Activated CD8-positive, alpha-beta T cell treated with anti-CD3 and anti-CD28 coated beads, Interleukin-2, amount 10 ng/mL, durations not matched to agents 7 days and 5 days (primary cell): Measurements from ENCODE around the gene MCM7. TPM values are rescaled to one million over a fixed set of nuclear protein-coding genes. Genes with fewer than 3 reads are reported as not detected.

Source experiments
- ATAC-seq: fragments of 150-1000 bp; cut with Tn5 transposase; one replicate; pipeline ENCODE4 v1.10.0; 2021; ENCODE audit warnings: moderate library complexity
- CTCF ChIA-PET: fragments of 350-600 bp; sonication (Branson Sonifier 250); formaldehyde crosslinking; loops from one replicate; lab custom pipeline; 2021; ENCODE audit warnings: antibody characterized with exemption; lab: Charles Lee
- POLR2A ChIA-PET: fragments of 350-600 bp; sonication (Branson Sonifier 250); formaldehyde crosslinking; loops from one replicate; lab custom pipeline; 2021; ENCODE audit warnings: antibody characterized with exemption; lab: Charles Lee
- DNase-seq: peaks from one replicate; pipeline ENCODE4 v3.0.0-alpha.2; 2020
- H3K27ac Mint-ChIP-seq: one replicate; pipeline ENCODE4 v1.8.0; 2021; ENCODE audit warnings: mild to moderate bottlenecking, mixed read lengths
- H3K27me3 Mint-ChIP-seq: one replicate; pipeline ENCODE4 v1.8.0; 2021; ENCODE audit warnings: low read depth, mixed read lengths
- H3K36me3 Mint-ChIP-seq: one replicate; pipeline ENCODE4 v1.8.0; 2021; ENCODE audit warnings: low read depth, mixed read lengths
- H3K4me1 Mint-ChIP-seq: one replicate; pipeline ENCODE4 v1.8.0; 2021; ENCODE audit warnings: low read depth, mixed read lengths
- H3K4me3 Mint-ChIP-seq: one replicate; pipeline ENCODE4 v1.8.0; 2021; ENCODE audit warnings: mild to moderate bottlenecking, mixed read lengths
- H3K9me3 Mint-ChIP-seq: one replicate; pipeline ENCODE4 v1.8.0; 2022; ENCODE audit warnings: mixed read lengths; ENCODE audit not compliant: insufficient read depth
- total RNA-seq, 2 experiments: library from RNA; stranded (reverse); gene quantifications; one replicate each; pipeline ENCODE4 v1.2.3, GENCODE V29; 2021

Gene MCM7
- total RNA-seq, 2 experiments from 2014 or later, result 364 to 375 TPM

DNA sequence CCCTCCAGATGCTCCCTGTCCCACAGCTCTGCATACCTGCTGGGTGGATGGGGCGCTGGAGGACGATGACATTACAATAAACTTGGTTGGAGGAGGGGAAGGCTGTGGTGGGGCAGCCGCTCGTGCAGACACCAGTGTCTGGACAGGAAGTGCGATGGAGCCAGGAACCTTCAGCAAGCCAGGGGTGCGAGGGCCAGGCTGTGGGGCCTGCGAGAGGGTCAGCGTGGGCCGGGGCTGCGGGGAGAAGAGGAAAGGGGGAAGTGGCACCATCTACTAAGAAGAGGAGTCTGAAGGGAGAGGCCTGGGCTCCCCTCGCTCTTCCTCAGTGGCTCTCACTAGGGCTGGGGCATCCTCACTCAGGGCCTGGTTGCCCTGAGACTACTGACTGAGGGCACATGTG, 6.7 kb upstream of the MCM7 start:
- DNase-seq (no peak), ATAC-seq (no peak)
- no peaks in the 10 kb centered on the region for H3K9me3 Mint-ChIP-seq
- peaks cover 52% of the 10 kb centered on the region for H3K36me3 Mint-ChIP-seq
- H3K27me3 Mint-ChIP-seq, result no peaks in the 10 kb centered on the region
- no peak overlapping the region for H3K27ac Mint-ChIP-seq
- H3K4me3 Mint-ChIP-seq, result no peak overlapping the region
- POLR2A ChIA-PET, result no interaction called here
- CTCF ChIA-PET, result no interaction called here
- peaks cover 6% of the 10 kb centered on the region for H3K4me1 Mint-ChIP-seq

GRCh38 chr7:100107125-100107737, 6.0 kb upstream of the MCM7 start:
- H3K27ac Mint-ChIP-seq, result no peak overlapping the region

GRCh38 chr7:100106633-100107032, 5.4 kb upstream of the MCM7 start:
- DNase-seq (no peak), ATAC-seq (no peak)
- peaks cover 46% of the 10 kb centered on the region for H3K36me3 Mint-ChIP-seq
- no peak overlapping the region for H3K4me3 Mint-ChIP-seq
- ChIA-PET POLR2A (no interaction called here), CTCF (no interaction called here)
- peaks cover 9% of the 10 kb centered on the region for H3K4me1 Mint-ChIP-seq
- H3K27me3 Mint-ChIP-seq, result no peaks in the 10 kb centered on the region
- no peaks in the 10 kb centered on the region for H3K9me3 Mint-ChIP-seq
- no peak overlapping the region for H3K27ac Mint-ChIP-seq

More at GRCh38 chr7:100107125-100107737, 6.0 kb upstream of the MCM7 start:
- peaks cover 11% of the 10 kb centered on the region for H3K4me1 Mint-ChIP-seq
- DNase-seq, result no peak
- no peaks in the 10 kb centered on the region for H3K27me3 Mint-ChIP-seq
- no peak overlapping the region for H3K4me3 Mint-ChIP-seq
- ATAC-seq, result no peak
- CTCF ChIA-PET, result no interaction called here
- no peaks in the 10 kb centered on the region for H3K9me3 Mint-ChIP-seq
- H3K36me3 Mint-ChIP-seq, result peaks cover 47% of the 10 kb centered on the region
- POLR2A ChIA-PET, result no interaction called here

DNA sequence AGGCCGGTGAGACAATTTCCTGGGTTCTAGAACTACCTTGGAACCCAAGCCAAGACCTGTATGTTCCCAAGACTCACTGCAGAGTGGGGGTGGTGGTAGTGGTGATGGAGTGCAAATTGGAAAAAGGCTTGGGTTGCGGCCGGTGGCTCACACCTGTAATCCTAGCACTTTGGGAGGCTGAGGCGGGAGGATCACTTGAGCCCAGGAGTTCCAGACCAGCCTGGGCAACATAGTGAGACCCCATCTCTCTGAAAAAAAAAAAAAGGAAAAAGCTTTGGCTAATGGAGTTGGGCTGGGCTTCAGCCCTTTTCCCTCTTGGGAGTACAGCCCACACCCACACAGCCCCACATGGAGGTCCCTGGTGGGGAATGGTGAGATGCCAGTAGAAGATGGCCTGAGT, 4.3 kb upstream of the MCM7 start:
- Mint-ChIP-seq H3K27me3 (no peaks in the 10 kb centered on the region), H3K4me1 (peaks cover 10% of the 10 kb centered on the region), H3K4me3 (no peak overlapping the region), H3K9me3 (no peaks in the 10 kb centered on the region), H3K36me3 (peaks cover 48% of the 10 kb centered on the region), H3K27ac (no peak overlapping the region)
- CTCF ChIA-PET, result interaction anchor here (1.4 kb wide), 1 partner anchor 15 kb away, joined by 3 read pairs; no protein-coding TSS in a partner anchor
- DNase-seq (no peak), ATAC-seq (no peak)
- POLR2A ChIA-PET, result interaction anchor here (1.6 kb wide), 1 partner anchor 15 kb away, joined by 5 read pairs; no protein-coding TSS in a partner anchor

- POLR2A ChIA-PET, result interaction anchor here (3.2 to 4.6 kb wide), 2 partner anchors 12 to 18 kb away, joined by 34 to 57 read pairs; partner anchors contain the start of genes CNPY4 and COPS6
- no peak for ATAC-seq
Measured at GRCh38 chr7:100102950-100103840, 2.0 kb upstream of the MCM7 start.

DNA sequence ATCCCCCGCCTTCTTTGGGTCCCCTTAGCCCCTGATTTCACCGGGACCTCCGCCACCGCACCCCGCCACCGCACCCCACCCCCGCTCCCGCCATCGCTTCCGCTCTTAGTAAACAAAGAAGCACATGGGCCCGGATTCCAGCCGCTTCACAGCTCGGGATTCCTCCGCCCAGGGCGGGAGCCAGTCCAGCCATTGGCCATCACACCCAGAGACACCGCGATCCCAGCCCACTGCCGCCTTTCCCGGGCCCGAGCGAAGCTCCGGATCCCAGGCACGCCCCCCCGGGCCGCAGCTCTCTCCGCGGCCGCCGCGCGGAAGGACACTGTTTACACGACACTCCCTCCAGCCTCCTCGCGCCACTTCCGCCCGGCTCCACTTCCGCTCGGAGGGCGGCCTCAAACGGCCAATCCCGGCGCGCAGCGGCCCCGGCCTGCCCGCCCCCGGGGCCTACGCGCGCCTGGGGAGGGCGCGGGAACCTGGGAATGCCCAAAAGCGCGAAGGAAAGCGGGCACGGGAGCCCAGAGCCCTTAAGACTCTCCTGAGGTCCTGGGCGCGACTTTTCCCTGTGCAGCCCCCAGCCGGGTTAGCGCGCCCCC, 679 bp downstream of the MCM7 start:
- Mint-ChIP-seq H3K9me3 (no peaks in the 10 kb centered on the region), H3K4me3 (peak overlapping the region; percentile 89), H3K4me1 (peaks cover 46% of the 10 kb centered on the region), H3K27me3 (no peaks in the 10 kb centered on the region), H3K36me3 (peaks cover 58% of the 10 kb centered on the region), H3K27ac (peak overlapping the region; percentile 92)
- DNase-seq (peak; percentile 90), ATAC-seq (peak; percentile 76)
- ChIA-PET CTCF (interaction anchor here (0.8 to 3.6 kb wide), 8 partner anchors 11 to 542 kb away, joined by 3 to 24 read pairs (median 5); partner anchors contain the start of genes MBLAC1 and ZSCAN21), POLR2A (interaction anchor here (0.5 to 4.6 kb wide), 19 partner anchors 10 to 629 kb away, joined by 3 to 57 read pairs (median 7); partner anchors contain the start of genes CNPY4, COPS6, GPC2 and LAMTOR4)

More at GRCh38 chr7:100102950-100103840, 2.0 kb upstream of the MCM7 start:
- Mint-ChIP-seq H3K4me1 (peaks cover 30% of the 10 kb centered on the region), H3K4me3 (peak overlapping the region; percentile 89), H3K27ac (no peak overlapping the region), H3K36me3 (peaks cover 54% of the 10 kb centered on the region), H3K9me3 (no peaks in the 10 kb centered on the region), H3K27me3 (no peaks in the 10 kb centered on the region)
- DNase-seq, result no peak
- CTCF ChIA-PET, result interaction anchor here (1.5 to 3.6 kb wide), 3 partner anchors 10 to 29 kb away, joined by 4 to 24 read pairs (median 16); no protein-coding TSS in a partner anchor

DNA sequence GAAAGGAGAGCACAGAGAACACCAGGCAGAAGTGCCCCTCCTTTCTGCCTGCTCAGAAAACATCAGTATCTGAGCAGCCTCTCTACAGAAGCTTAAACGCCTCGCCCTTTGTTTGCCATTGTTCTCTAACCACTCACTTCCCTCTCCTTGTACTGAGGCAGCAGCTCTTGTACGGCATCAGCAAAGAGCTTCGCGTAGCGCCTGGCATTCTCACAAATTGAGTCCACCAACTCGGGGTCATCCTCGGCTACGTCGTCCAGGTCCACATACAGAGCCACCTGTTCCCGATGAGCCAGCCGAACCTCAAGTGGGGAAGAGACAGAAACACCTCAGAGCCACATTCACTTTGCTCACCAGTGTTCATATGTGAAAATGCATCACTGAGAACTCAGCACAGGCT, 1.7 kb downstream of the MCM7 start:
- POLR2A ChIA-PET, result interaction anchor here (0.7 to 4.6 kb wide), 4 partner anchors 9 to 690 kb away, joined by 3 to 57 read pairs (median 11); partner anchors contain the start of genes BUD31, COPS6 and ZNF3
- DNase-seq (no peak), ATAC-seq (no peak)
- Mint-ChIP-seq H3K9me3 (no peaks in the 10 kb centered on the region), H3K4me1 (peaks cover 51% of the 10 kb centered on the region), H3K27me3 (no peaks in the 10 kb centered on the region), H3K4me3 (peak overlapping the region; percentile 89), H3K36me3 (peaks cover 67% of the 10 kb centered on the region), H3K27ac (peak overlapping the region; percentile 92)
- CTCF ChIA-PET, result no interaction called here

DNA sequence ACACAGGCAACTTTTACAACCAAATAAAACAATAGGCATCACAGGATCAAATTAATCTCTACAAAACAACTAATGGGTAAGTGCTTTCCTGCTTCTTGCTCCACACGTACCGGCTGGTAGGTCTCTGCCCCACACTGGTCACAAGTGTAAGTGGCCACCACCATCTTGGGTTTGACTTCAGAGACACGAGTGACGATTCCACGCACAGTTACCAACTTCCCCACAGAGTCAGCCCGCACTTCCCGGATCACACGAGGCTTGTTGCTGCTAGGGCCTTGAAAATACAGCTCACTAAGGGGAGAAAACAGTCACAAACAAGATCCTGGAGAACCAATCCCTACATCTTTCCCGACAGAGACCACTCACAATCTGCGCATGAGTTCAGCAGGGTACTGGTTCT, 2.3 kb downstream of the MCM7 start:
- Mint-ChIP-seq H3K36me3 (peaks cover 68% of the 10 kb centered on the region), H3K27ac (peak overlapping the region; percentile 26), H3K9me3 (no peaks in the 10 kb centered on the region), H3K27me3 (no peaks in the 10 kb centered on the region), H3K4me3 (peak overlapping the region; percentile 89), H3K4me1 (peaks cover 51% of the 10 kb centered on the region)
- DNase-seq, result no peak
- POLR2A ChIA-PET, result interaction anchor here (0.7 to 4.6 kb wide), 4 partner anchors 8 to 690 kb away, joined by 3 to 57 read pairs (median 11); partner anchors contain the start of genes BUD31, COPS6 and ZNF3
- no peak for ATAC-seq
- CTCF ChIA-PET, result no interaction called here

- Mint-ChIP-seq H3K4me3 (no peak overlapping the region), H3K27ac (no peak overlapping the region), H3K36me3 (peaks cover 92% of the 10 kb centered on the region), H3K4me1 (peaks cover 61% of the 10 kb centered on the region), H3K27me3 (no peaks in the 10 kb centered on the region), H3K9me3 (no peaks in the 10 kb centered on the region)
- ATAC-seq (no peak), DNase-seq (no peak)
- POLR2A ChIA-PET, result interaction anchor here (0.5 to 1.2 kb wide), 6 partner anchors 11 to 291 kb away, joined by 3 to 4 read pairs (median 3); partner anchors contain the start of genes TRIM4 and ZSCAN21
- CTCF ChIA-PET, result no interaction called here
Measured at GRCh38 chr7:100095704-100096103, 5.5 kb downstream of the MCM7 start.

DNA sequence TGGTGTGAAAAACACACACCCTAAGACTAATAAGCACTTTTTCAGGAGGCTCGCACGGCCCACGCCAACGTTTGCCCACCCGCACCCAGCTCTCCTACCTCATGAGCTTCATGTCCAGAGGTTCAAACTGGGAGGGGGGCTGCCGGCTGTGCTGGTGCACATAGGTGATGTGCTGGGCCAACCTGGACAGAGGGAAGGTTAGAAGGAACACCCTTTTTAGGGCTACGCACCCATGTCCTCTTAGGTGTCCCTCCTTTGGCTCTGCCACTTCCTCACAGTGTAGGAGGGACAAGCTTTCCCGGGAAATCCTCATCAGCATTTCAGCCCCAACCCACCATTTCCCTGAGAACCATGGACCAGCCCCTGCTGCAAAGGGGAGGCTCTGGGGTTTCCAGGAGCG, 5.9 kb downstream of the MCM7 start:
- no peaks in the 10 kb centered on the region for H3K27me3 Mint-ChIP-seq
- ATAC-seq, result no peak
- DNase-seq, result no peak
- POLR2A ChIA-PET, result interaction anchor here (0.5 to 1.2 kb wide), 7 partner anchors 10 to 291 kb away, joined by 3 to 5 read pairs (median 3); partner anchors contain the start of genes TRIM4 and ZSCAN21
- H3K4me1 Mint-ChIP-seq, result peaks cover 65% of the 10 kb centered on the region
- H3K4me3 Mint-ChIP-seq, result no peak overlapping the region
- H3K9me3 Mint-ChIP-seq, result no peaks in the 10 kb centered on the region
- peak overlapping the region; percentile 43 for H3K27ac Mint-ChIP-seq
- peaks cover 93% of the 10 kb centered on the region for H3K36me3 Mint-ChIP-seq
- CTCF ChIA-PET, result no interaction called here

DNA sequence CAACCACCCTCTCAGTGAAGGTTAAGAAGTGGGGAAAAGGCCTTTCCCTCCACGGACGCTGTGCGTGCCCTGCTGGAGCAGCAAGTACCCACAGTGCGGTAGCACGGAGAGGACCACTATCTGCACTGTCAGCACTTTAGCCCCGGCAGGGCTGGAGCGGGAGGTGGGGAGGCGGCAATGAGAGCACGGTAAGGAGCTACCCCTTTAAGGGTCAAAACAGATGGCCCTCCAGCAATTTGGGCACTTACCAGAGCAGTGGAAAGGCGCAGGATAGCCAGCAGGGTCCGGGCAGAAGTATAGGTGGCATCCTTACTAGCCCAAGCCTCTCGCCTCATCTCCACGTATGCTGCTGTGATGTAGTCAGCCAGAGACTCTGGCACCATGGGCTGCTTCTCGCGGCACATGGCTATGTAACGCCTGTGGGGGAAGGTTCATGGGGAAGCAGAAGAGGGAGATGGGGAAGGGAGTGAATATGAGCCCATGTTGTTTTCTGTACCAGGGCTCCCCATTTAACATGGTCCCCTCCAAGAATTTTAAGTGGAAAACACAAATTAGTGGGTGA, 7.2 kb downstream of the MCM7 start:
- Mint-ChIP-seq H3K27ac (no peak overlapping the region), H3K4me3 (no peak overlapping the region), H3K4me1 (peaks cover 60% of the 10 kb centered on the region), H3K9me3 (no peaks in the 10 kb centered on the region), H3K36me3 (peaks cover 81% of the 10 kb centered on the region), H3K27me3 (no peaks in the 10 kb centered on the region)
- DNase-seq, result no peak
- CTCF ChIA-PET, result no interaction called here
- POLR2A ChIA-PET, result interaction anchor here (6.3 kb wide), 1 partner anchor 7 kb away, joined by 57 read pairs; the partner anchor contains the start of genes AP4M1 and MCM7
- ATAC-seq, result no peak
